Measurements from ENCODE around the gene C12orf50.
"Not testable (repeated sequence)": the region's sequence is repeated elsewhere in the genome, so short reads cannot be mapped to it uniquely, and the experiment has no call there.

Gene C12orf50, protein sequence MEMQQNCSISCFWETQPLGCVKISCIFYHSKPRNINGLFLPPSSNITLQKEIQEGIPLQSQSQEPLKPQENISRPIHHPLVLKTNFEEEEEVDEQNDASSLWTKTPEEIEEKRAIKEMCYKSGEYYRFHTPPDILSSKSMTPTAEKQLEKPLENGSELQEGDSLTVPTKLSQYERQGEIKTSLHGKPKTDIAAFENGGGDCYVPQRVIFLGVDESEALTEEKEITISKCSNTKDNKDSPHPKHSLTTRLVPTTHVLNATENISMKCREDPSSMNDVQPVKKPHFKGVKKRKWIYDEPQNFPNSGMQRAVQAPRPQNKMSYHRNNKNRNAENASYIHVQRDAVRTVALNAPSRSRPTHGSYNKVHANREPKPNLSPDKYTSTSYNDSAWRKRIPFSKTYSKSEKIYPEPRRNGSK

DNA sequence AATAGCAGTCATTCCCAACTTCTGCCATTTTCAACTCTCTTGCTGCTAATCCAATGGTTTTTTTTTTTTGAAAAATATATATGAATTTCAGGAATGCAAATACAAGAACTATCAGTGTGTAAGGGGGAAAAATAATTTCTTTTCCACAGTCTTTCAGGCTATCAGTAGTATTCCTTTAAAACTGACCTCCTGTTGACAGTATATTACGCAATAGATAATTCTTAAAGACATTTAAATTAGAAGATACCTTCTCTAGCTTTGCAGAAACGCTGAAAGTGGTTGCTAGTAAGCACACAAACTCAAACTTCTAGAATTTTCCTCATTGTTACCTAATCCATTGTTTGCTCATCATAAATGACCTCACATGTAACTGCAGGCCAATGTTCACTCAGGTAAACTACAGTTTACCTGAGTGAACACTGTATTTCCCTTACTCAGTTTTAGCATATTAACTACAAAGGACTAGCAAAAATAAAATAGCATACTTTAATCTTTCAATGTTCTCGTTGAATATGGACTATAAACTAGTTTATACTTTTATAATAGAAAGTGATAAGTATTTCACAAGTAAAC is at the start of gene C12orf50:
Gene C12orf50, minus strand, starts transcription at position 309 of the 573 bp plus-strand sequence. CDS start 2,439 bp downstream, outside the sequence.
- no peak for DNase-seq (ENCODE audit: low read depth)

DNA sequence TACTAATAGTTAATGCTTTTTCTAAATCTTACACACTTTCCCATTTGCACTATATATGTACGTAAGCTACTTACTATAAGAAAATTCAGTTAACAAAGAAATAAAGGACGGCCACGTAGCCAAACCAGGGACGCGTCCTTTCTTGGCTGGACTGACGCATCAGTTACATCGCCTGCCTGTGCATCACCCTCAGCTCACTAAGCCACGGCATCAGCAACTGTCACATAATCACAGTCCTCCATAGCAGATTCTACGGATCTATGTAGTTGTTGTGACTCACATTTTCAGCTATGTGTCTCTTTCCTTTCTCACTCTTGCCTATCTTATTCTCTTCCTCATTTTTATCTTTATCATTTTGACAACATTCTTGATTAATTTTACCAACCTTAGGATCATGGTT is 38.1 kb upstream of the C12orf50 start:
- DNase-seq (ENCODE audit: low read depth): no peak

DNA sequence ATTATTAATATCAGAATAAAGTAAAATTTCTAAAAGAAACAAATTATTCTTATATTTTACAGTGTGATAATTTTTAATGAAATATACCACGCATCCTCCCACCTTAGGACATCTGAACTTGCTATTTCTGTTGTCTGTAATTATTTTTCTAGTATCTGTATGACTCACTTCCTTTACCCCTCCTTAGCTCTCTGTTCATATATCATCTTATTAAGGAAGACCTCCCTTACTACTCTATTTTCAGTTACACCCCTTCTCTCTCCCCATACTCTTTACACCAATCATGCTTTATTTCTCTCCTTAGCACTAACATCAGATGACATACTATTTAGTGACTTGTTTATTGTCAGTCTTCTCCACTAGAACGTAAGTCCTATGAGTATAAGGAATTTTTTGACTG is 34.2 kb upstream of the C12orf50 start:
- no peak for DNase-seq (ENCODE audit: low read depth)

DNA sequence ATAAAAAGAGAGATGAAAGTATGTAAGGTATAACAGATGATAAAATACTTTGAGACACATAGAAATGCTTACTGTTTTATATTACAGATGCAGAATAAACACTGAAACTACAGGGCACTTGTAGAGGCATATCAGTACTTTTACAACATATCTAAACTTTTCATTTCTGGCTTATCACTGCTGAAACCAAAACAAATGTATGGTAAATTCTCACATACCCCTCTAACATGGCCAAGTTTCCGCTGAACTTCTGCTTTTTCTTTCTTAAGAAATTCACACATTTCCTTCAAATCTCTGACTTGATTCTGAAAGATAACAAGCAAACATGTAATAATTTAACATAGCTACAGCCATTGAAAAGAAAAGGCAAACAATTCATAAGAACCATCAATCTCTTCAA is 33.3 kb upstream of the C12orf50 start:
- DNase-seq (ENCODE audit: low read depth): no peak

DNA sequence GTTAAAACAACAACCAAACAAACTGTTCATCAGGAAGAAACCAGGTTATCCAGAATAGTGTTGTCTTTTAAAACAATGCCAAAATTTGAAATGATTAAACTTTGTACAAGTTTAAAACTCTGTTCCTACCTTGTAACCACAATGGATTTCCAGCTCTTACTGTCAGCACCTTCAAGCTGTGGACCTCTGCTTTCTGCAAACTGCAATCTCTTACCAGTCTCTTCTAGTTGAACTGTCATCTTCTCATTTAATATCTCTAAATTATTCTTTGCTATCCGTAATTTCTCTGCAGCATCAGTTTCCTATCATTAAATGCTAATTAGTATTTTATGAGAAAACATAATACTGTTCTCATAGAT is 29.5 kb upstream of the C12orf50 start:
- DNase-seq (ENCODE audit: low read depth): no peak

DNA sequence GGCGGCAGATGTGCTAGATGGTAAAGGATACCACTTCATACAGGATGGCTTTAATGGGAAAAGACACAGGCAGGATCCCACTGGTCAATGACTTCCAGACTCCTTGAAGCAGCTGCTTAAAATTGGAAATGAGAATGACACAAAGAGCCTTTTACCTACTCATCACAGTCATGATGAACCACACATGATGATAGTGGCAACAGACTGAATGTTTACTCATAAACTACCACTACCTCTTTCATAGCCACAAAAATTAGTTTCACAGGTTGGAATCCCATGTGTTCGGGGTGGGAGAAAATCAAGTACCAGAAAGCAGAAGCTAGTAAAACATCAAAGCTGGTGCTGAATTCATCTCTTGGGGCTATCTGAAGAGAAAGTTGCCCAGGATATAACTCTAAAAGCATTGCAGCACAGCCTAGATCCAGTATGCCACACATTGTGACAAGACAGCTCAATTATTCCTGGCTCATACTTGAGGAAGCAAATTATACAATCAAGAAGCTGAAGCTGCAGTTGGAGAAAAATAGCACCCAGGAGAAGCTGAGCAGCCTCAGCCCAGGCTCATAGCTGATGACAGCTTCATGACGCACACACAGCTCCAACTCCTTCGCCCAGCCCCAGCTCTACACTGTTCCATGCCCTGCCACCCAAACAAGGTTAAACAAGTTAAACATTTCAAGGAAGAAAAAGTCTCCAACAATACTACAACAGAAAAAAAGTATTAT is 29.0 kb upstream of the C12orf50 start:
- peak; percentile 25 for DNase-seq (ENCODE audit: low read depth)

DNA sequence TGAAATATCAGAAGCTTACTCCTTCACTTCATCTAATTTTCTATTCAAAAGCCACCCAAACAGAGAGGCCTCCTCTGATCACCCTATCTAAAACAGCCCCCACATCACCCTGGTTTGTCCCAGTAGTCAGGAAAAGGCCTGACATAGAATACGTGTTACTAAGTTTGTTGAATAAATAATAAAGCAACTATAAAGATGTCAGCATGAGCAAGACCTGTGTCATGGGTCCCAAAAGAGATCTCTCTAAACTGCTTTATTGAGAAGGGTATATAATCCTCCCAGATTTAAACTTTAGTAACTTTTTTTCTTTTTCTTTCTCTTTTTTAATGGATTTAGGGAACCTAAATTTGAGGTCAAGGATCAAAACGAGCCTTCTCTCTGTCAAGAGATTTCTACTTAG is 27.4 kb upstream of the C12orf50 start:
- no peak for DNase-seq (ENCODE audit: low read depth)

DNA sequence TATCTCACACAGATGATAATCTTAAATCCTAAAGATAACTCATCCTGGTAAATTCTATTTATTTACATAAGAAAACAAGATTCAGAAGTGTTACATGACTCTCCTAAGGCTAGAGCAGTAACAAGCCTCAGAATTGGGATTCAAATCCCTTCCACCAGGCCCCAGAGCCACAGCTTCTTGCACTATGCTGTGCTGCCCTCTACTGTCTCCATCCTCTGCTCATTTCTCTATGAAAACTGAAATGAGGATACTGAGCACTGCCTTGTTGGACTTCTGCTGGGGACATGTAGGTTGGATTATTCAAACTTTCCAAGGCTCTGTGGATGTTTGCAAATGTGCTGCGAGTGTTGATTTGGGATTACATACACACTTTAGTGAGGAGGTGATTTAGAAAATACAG is 23.5 kb upstream of the C12orf50 start:
- DNase-seq (ENCODE audit: low read depth): no peak

DNA sequence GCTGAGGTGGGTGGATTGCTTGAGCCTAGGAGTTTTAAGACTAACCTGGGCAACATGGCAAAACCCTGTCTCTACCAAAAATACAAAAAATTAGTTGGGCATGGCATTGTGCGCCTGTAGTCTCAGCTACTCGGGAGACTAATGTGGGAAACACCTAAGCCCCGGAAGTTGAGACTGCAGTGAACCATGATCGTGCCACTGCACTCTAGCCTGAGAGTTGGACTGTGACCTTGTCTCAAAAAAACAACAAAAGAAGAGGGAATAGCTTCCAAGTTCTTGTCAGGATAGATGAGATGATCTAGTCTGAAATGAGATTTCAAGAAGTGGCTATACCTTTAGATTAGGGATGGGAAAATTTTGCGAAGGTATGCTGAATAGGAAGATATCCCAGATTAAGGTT is 14.8 kb upstream of the C12orf50 start:
- no peak for DNase-seq (ENCODE audit: low read depth)

DNA sequence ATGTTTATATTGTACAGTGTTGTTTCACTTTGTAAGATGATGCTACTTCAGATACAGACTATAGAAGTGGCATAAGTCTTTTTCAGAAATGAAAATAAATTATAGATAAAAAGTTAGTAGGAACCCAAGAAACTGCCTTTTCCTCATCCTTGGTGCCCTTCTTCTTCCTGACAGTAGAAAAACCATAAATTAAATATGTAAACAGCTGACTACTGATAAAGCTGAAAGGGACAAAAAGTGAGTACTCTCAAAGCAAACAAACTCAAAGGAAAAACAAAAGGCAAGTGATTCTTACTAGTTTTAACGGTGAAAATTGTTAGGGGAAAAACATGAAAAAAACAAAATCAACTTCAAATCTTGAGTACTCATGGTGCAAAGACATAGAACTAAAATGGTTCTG is 8.6 kb upstream of the C12orf50 start:
- no peak for DNase-seq (ENCODE audit: low read depth)

DNA sequence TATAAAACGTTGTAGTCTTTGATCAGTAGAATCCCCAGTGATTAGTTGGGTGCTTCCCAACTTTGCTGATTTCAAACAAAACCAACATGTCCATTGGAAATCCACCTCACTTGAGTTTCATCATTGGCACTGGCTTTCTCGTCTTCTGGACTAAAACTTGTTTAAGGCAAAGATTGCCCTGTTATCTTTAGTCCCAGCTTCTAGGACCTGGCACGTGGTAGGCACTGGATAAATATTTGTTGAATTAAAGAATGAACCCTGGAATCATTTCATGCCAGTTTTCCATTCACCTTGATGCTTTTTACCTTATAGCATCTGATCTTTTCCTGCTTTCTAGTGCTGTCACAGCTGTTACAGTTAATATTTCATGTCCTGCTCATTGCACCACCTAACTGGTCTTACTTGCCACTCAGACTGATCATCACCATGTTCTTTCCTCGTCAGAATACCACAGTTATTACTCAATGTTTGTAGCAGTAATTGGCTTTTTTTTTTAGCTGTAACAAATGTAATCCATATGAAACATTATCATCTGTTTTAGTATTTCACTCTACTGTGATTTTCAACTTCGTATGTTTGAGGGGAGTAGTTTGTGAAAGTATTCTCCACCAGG is 7.3 kb upstream of the C12orf50 start:
- DNase-seq (ENCODE audit: low read depth): peak; percentile 31

DNA sequence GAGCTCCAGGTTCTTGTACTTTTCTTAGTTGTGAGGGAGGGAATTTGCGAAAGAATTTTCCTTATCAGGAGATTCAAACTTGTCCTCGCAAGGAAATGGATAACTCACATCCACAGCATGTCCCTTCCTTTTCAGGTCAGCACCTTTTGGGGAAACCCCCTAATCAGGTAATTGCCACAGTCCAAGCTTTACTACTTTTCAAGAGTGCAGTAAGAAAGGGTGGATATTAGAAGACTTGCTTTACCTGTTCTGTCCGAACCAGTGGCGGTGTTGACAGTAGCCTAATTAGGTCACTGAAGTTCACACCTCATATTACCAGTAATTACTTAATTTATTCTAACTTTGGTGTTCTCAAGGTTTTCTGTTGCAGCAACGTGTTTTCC is 6.7 kb upstream of the C12orf50 start:
- DNase-seq (ENCODE audit: low read depth): no peak

DNA sequence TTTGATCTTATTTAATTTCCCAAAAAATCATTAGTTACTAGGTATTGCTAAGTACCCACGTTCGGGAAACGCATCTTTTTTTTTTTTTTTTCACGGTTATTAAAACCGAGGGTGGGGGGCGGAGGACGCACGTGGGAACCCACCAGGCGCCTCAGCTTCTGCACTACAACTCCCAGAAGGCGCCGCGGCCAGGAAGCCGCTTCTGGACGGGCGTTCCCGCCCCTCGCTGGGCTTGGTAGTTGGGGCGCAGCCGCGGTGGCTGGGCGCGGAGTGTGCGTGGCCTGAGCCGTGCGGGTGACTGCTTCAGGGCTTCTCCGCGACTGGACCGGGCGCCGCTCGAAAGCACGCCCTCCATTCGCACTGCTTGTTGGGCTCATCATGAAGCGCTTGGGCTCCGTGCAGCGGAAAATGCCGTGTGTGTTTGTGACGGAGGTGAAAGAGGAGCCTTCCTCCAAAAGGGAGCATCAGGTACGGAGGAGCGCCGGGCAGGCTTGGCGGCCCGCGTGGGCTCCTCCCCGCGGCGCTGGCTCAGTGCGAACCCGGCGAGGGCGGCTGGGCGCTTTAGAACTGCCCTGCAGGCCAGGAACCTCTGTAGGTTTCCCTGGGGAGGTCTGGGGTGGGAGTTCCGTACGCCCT is 6.2 kb upstream of the C12orf50 start:
- DNase-seq (ENCODE audit: low read depth): peak; percentile 27

DNA sequence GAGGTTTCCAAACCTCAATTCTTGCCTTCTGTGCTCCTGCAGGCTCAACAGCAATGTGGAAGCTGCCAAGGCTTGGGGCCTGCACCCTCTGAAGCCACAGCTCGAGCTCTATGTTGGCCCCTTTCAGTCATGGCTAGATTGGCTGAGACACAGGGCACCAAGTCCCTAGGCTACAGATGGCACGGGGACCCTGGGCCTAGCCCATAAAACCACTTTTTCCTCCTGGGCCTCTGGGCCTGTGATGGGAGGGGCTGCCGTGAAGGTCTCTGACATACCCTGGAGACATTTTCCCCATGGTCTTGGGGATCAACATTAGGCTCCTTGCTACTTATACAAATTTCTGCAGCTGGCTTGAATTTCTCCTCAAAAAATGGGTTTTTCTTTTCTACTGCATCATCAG is 2.0 kb upstream of the C12orf50 start:
- DNase-seq (ENCODE audit: low read depth): not testable (repeated sequence)

DNA sequence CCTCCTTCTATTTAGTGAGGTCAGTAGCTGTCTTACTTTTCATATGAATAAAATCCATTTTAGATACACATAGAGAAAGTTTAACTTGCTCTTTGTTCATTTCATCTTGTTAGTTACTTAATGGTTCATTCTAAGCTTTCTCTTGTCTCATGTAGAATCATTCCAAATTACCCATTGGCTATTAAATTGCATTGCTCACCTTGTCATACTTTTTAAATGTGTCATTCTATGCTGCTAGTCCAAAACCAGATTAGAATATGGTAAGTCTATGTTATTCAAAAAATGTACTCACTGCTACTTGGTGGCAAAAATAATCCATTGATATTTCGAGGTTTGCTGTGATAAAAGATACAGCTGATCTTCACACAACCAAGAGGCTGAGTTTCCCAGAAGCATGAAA is 3.0 kb downstream of the C12orf50 start:
- DNase-seq (ENCODE audit: low read depth): no peak

DNA sequence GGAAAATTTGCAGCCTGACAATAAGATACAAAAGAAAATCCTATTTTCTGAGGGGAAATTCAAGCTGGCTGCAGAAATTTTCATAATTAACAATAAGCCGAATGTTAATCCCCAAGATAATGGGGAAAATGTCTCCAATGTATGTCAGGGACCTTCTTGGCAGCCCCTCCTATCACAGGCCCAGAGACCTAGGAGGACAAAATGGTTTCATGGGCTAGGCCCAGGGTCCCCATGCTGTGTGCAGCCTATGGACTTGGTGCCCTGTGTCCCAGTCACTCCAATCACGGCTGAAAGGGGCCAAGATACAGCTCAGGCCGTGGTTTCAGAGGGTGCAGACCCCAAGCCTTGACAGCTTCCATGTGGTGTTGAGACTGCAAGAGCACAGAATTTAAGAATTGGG is 11.2 kb downstream of the C12orf50 start:
- no peak for DNase-seq (ENCODE audit: low read depth)

DNA sequence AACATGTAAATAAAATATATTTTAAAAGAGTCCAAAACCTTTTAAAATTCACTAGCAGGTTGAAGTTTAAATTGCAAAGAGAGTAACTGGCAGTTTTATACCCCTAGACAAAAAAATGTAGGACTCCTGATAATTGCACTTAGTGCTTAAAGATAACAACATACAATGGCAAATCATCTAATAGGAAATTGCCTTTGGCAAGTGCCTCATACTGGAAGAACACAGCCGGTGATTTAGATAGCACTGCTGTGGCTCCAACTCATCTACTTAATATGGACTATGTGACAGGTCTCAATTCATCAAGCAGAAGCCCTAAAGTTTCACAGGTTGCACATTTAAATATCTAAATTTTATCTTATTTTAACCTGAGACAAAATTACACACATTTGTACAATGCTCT is 13.4 kb downstream of the C12orf50 start:
- DNase-seq (ENCODE audit: low read depth): no peak

DNA sequence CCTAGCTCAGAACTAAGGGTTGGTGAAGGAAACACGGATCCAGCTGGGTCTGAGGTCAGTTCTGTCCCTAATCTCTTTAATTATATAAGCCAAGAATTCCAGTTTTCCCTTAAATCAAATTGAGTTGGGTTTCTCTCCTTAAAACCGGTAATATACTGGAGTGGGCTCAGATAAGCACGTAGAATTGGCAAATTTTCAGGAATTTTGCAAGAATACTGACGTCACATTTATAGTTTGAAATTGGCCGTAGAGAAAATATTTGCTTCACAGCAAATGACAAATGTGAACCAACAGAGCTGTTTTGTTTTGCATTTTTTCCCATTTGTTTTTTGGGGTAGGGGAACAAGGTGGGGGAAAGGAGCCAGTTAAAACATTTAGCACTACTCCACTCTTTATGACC is 17.4 kb downstream of the C12orf50 start:
- DNase-seq (ENCODE audit: low read depth): no peak

DNA sequence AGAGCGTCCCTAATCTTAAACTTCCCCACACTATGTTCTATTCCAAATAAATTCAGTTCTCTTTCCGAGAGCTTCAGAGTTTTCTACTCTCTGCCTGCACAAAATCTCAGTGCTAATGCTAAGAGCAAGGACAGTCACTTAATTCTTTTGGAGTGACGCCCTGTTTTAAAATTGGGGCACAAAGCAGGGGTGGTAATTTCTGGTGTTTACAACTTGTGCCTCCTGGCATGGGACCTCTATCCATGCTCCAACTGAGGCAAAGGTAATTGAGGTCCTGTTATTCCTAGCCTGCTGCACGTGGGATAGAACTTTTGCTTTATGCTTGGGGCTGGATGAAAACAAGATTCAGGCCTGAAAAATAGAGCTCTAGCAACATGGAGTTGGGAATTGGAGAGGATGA is 22.9 kb downstream of the C12orf50 start:
- no peak for DNase-seq (ENCODE audit: low read depth)

DNA sequence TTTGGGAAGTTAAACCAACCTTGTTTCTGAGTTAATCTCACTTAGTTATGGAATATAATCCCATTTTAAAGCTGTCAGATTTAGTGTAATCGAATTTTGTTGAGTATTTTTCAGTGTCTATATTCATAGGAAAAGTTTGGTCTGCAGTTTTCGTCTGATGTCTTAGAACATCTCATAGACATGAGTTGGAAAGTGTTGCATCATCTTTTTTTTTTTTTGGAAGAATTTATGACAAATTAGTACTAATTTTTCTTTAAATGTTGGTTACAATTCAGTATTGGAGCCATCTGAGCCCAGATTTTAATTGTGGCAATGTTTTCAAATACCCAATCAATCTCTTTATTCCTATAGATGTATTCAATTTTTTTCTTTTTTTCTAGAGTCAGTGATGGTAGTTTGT is 27.9 kb downstream of the C12orf50 start:
- DNase-seq (ENCODE audit: low read depth): no peak

DNA sequence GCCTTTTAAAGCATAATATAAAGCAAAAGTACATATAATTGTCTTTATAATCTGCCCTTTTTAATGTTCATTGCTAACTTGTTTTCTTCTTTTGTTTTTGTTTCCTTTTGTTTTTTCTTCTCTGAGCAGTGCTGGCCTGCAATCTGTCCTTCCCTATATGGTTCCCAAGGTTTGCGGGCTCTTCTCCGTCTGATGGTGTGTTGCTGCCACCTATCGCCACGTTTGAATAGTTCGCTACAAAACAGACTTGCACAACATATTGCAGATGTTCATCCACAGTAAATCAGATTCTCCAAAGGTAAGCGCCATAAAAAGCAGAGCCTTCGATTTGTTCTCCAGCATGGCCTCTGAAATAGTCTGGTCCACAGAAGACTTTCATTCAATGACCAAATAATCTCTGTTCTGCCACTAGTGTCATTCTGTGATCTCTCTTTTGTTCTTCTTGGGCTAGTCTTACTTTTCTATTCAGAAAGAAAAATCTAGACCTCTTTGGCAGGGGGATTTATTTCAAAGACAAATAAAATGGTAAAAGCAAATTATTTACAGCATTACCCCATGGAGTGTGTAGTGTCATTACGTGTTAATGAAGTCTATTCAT is 33.5 kb downstream of the C12orf50 start:
- DNase-seq (ENCODE audit: low read depth): peak; percentile 16

DNA sequence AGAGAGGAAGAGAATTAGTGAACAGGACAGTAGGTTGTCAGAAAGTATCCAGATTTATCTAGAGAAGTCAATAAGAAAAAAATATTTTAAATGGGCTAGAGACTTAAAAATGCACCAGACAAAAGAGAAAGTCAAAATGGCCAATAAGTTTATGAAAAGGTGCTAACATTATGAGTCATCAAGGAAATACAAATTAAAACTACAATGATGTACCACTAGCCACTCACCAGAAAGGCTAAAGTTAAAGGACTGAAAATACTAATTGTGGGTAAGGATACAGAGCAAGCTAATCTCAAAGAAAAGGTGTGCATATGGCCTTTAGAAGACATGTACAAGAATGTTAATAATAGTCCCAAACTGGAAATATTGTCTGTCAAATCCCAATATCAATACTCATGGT is 37.7 kb downstream of the C12orf50 start:
- DNase-seq (ENCODE audit: low read depth): no peak

Data from GM04503 (cell line).